Neural progenitor cell (in vitro differentiated cells): ENCODE measurements around the gene EZH2.

Experiments used
- EZH2phosphoT487 ChIP-seq: fragments of 200-600 bp; sonication (generic); IDR thresholded peaks from 2 replicates; pipeline ENCODE4 v1.6.1; 2017; ENCODE audit warnings: antibody characterized with exemption
- TF ChIP-seq, protein P1 (sequence below): fragments of 200-600 bp; sonication (generic); IDR thresholded peaks from 2 replicates; pipeline ENCODE4 v1.5.1; 2017; ENCODE audit warnings: antibody characterized with exemption, mild to moderate bottlenecking

DNA sequence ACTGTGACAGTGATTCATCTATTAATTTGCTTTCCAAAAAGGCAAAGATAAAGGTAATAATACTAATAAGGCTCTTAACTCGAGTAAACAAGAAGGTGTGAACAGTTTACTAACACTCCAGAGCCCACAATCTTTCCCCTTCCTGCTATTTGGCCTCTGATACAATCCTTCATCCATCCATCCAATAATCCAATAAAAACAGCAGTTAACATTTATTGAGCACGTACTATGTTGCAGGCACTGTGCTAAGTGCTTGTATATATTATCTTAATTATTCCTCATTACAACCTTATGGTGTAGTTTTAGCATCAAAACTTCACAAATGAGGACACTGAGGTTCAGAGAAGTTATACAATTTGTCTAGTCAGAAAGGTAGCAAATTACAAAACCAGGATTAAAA lies 49.5 kb downstream of the EZH2 start:
- TF ChIP-seq, protein P1, sequence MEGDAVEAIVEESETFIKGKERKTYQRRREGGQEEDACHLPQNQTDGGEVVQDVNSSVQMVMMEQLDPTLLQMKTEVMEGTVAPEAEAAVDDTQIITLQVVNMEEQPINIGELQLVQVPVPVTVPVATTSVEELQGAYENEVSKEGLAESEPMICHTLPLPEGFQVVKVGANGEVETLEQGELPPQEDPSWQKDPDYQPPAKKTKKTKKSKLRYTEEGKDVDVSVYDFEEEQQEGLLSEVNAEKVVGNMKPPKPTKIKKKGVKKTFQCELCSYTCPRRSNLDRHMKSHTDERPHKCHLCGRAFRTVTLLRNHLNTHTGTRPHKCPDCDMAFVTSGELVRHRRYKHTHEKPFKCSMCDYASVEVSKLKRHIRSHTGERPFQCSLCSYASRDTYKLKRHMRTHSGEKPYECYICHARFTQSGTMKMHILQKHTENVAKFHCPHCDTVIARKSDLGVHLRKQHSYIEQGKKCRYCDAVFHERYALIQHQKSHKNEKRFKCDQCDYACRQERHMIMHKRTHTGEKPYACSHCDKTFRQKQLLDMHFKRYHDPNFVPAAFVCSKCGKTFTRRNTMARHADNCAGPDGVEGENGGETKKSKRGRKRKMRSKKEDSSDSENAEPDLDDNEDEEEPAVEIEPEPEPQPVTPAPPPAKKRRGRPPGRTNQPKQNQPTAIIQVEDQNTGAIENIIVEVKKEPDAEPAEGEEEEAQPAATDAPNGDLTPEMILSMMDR: no peak
- no peak for TF ChIP-seq EZH2phosphoT487
